Breast epithelium (tissue), 4 donors: Measurements from ENCODE around the gene POGLUT2. TPM values are rescaled to one million over a fixed set of nuclear protein-coding genes. Genes with fewer than 3 reads are reported as not detected.

ENCODE experiments used
- DNase-seq, 2 donors: peaks; one replicate each; pipeline ENCODE4 v3.0.0-alpha.2; 2019; ENCODE audit warnings: low spot score in 2 of 2
- H3K27ac ChIP-seq, 2 donors: fragments of 200-600 bp; sonication (generic) in 1 of 2; one replicate each; pipeline ENCODE4 v1.5.1; 2016 to 2019; ENCODE audit warnings: mild to moderate bottlenecking in 1 of 2
- H3K27me3 ChIP-seq, 2 donors: fragments of 200-600 bp; sonication (generic) in 1 of 2; one replicate each; pipeline versions ENCODE4 v1.5.1 to v1.6.0; 2017 to 2019; ENCODE audit warnings: control low read depth in 1 of 2, mild to moderate bottlenecking in 1 of 2
- H3K36me3 ChIP-seq: fragments of 200-600 bp; one replicate; pipeline ENCODE4 v1.5.1; 2019
- H3K4me1 ChIP-seq, 2 donors: fragments of 200-600 bp; sonication (generic); one replicate each; pipeline ENCODE4 v1.5.1; 2016 to 2019; ENCODE audit warnings: control low read depth in 1 of 2
- H3K4me3 ChIP-seq, 3 donors: fragments of 200-600 bp; sonication (generic); 1 replicate in 2 of 3; 2 replicates in 1 of 3; pipeline ENCODE4 v1.5.1; 2016 to 2019; ENCODE audit warnings: mild to moderate bottlenecking in 3 of 3, moderate library complexity in 2 of 3
- H3K9me3 ChIP-seq, 2 donors: fragments of 200-600 bp; sonication (generic) in 1 of 2; one replicate each; pipeline ENCODE4 v1.5.1; 2016 to 2019; ENCODE audit warnings: control low read depth in 1 of 2
- CTCF ChIP-seq, 3 donors: fragments of 450-650 bp; IDR thresholded peaks; one replicate each; pipeline ENCODE4 v1.5.1; 2016 to 2017; ENCODE audit warnings: antibody characterized with exemption in 3 of 3, mild to moderate bottlenecking in 3 of 3, moderate library complexity in 3 of 3
- POLR2A ChIP-seq: fragments of 450-650 bp; IDR thresholded peaks from one replicate; pipeline ENCODE4 v1.6.1; 2016; ENCODE audit warnings: antibody characterized with exemption, mild to moderate bottlenecking, moderate library complexity
- POLR2AphosphoS5 ChIP-seq, 3 donors: sonication (generic); formaldehyde crosslinking; IDR thresholded peaks; one replicate each; pipeline ENCODE4 v1.6.1; 2017; ENCODE audit warnings: antibody characterized with exemption in 3 of 3
- intact Hi-C: fragments of 100-400 bp; cut with DNase I; formaldehyde crosslinking; loops from one replicate; pipeline ENCODE4 v1.15.1; 2023; ENCODE audit warnings: low total_unique reads
- total RNA-seq, 3 donors: library from RNA; depleted of rRNA; stranded (reverse); fragments of >200 nt; gene quantifications; one replicate each; pipeline ENCODE4 v1.1.0, GENCODE V29; 2016

POGLUT2 gene
- total RNA-seq, 3 donors from 2014 or later, result 3.2 to 5.9 (median 5.9) TPM

DNA sequence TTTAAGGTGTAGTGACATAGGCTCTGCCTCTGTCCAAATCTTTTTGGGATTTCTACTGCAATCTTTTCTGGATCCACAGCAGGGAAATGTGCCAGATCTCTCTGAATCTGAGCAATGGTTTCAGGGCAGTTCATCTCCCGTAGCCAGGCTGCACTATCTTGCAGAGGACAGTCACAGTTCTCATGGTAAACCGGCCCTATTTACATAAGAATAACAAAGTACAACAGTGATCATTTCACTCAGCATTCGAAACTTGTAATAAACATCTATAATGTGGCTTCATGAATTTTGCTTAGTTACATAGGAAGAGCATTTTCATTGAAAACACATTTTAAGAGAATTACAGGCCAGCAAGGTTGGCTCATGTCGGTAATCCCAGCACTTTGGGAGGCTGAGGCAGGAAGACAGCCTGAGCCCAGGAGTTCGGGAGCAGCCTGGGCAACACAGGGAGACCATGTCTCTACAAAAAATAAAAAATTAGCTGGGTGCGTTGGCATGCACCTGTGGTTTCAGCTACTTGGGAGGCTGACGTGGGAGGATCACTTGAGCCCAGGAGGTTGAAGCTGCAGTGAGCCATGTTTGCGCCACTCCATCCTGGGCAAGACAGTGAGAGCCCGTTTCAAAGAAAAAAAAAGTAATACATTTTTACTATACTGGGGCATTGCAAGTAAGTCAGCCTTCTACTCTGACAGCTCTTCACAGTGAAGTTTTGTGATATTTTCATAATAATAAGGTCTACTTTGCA lies 5.0 kb downstream of the POGLUT2 start:
- peaks cover 0 to 7% of the 10 kb centered on the region in 2 donors for H3K4me1 ChIP-seq
- no peak overlapping the region for H3K4me3 ChIP-seq
- no peaks in the 10 kb centered on the region for H3K36me3 ChIP-seq
- H3K27me3 ChIP-seq, result no peaks in the 10 kb centered on the region
- H3K27ac ChIP-seq, result no peak overlapping the region
- TF ChIP-seq POLR2AphosphoS5 (IDR thresholded peaks at IDR 0.05), result no peak
- TF ChIP-seq CTCF (IDR thresholded peaks at IDR 0.05), result no peak
- no peak for TF ChIP-seq POLR2A
- no peaks in the 10 kb centered on the region for H3K9me3 ChIP-seq
- intact Hi-C loops, result no loop called here
- DNase-seq, result no peak

GRCh38 chr13:102792396-102792795 lies 6.4 kb downstream of the POGLUT2 start:
- TF ChIP-seq POLR2A (no peak), POLR2AphosphoS5 (IDR thresholded peaks at IDR 0.05) (no peak), CTCF (IDR thresholded peaks at IDR 0.05) (no peak)
- intact Hi-C loops, result no loop called here
- Histone ChIP-seq H3K4me1 (no peaks in the 10 kb centered on the region), H3K27me3 (no peaks in the 10 kb centered on the region), H3K36me3 (no peaks in the 10 kb centered on the region), H3K4me3 (no peak overlapping the region), H3K27ac (no peak overlapping the region), H3K9me3 (no peaks in the 10 kb centered on the region)
- DNase-seq, result no peak

DNA sequence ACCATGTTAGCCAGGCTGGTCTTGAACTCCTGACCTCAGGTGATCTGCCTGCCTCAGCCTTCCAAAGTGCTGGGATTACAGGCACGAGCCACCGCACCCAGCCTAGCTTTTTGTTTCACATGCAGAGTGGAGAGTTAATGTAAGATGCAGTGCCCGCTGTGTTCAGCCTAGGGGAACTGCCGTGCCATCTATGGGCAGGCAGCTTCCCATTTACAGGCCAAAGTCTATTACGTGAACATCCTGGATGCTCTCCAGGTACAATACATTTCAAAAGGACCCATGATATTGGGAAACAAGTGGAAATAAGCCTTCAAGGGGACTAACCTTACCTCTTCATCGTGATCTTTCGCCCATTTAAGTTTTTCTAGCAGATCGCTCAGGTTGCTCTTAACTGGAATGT lies 10.1 kb downstream of the POGLUT2 start:
- no peak for DNase-seq
- no peak overlapping the region for H3K27ac ChIP-seq
- H3K27me3 ChIP-seq, result no peaks in the 10 kb centered on the region
- no peaks in the 10 kb centered on the region for H3K9me3 ChIP-seq
- TF ChIP-seq POLR2AphosphoS5 (IDR thresholded peaks at IDR 0.05), result no peak
- no peak for TF ChIP-seq POLR2A
- TF ChIP-seq CTCF (IDR thresholded peaks at IDR 0.05), result no peak
- intact Hi-C loops, result no loop called here
- H3K36me3 ChIP-seq, result no peaks in the 10 kb centered on the region
- H3K4me3 ChIP-seq, result no peak overlapping the region
- no peaks in the 10 kb centered on the region for H3K4me1 ChIP-seq

- H3K36me3 ChIP-seq, result no peaks in the 10 kb centered on the region
Observed at GRCh38 chr13:102784483-102784882, 14.3 kb downstream of the POGLUT2 start.

More at GRCh38 chr13:102784483-102784882, 14.3 kb downstream of the POGLUT2 start:
- intact Hi-C loops, result no loop called here
- DNase-seq, result no peak
- H3K4me1 ChIP-seq, result no peaks in the 10 kb centered on the region
- TF ChIP-seq POLR2A (no peak), CTCF (IDR thresholded peaks at IDR 0.05) (no peak), POLR2AphosphoS5 (IDR thresholded peaks at IDR 0.05) (no peak)
- H3K9me3 ChIP-seq, result no peaks in the 10 kb centered on the region
- H3K27me3 ChIP-seq, result no peaks in the 10 kb centered on the region
- H3K27ac ChIP-seq, result no peak overlapping the region
- H3K4me3 ChIP-seq, result no peak overlapping the region
